ENCODE data around the gene ALKBH2.

Gene ALKBH2

GRCh38 chr12:109064143-109064542, 29.1 kb downstream of the ALKBH2 start:
- Histone ChIP-seq H3K27me3 (ENCODE audit: insufficient read depth, poor library complexity, severe bottlenecking) (no peaks in the 10 kb centered on the region), H3K27ac (replicated peaks) (no peak overlapping the region), H3K4me3 (replicated peaks; ENCODE audit: insufficient read depth, low read length) (no peak overlapping the region)
- no peak for DNase-seq (ENCODE audit: low read depth in 1 of 2, low spot score in 1 of 2)
- TF ChIP-seq SPI1 (IDR thresholded peaks at IDR 0.05; ENCODE audit: borderline replicate concordance, low read depth) (no peak), GABPA (IDR thresholded peaks at IDR 0.05; ENCODE audit: low read depth) (no peak), REST (IDR thresholded peaks at IDR 0.05; ENCODE audit: insufficient replicate concordance, low read depth) (no peak), CTCF (IDR thresholded peaks at IDR 0.05; ENCODE audit: insufficient read depth, low read length) (no peak), POLR2AphosphoS5 (IDR thresholded peaks at IDR 0.05; ENCODE audit: low read depth) (no peak)

GRCh38 chr12:109058773-109059172, 34.5 kb downstream of the ALKBH2 start:
- H3K4me3 ChIP-seq (replicated peaks; ENCODE audit: insufficient read depth, low read length), result no peak overlapping the region
- TF ChIP-seq CTCF (IDR thresholded peaks at IDR 0.05; ENCODE audit: insufficient read depth, low read length) (no peak), POLR2AphosphoS5 (IDR thresholded peaks at IDR 0.05; ENCODE audit: low read depth) (no peak), REST (IDR thresholded peaks at IDR 0.05; ENCODE audit: insufficient replicate concordance, low read depth) (no peak), GABPA (IDR thresholded peaks at IDR 0.05; ENCODE audit: low read depth) (no peak), SPI1 (IDR thresholded peaks at IDR 0.05; ENCODE audit: borderline replicate concordance, low read depth) (no peak)
- no peak for DNase-seq (ENCODE audit: low read depth in 1 of 2, low spot score in 1 of 2)
- H3K27ac ChIP-seq (replicated peaks), result no peak overlapping the region
- no peaks in the 10 kb centered on the region for H3K27me3 ChIP-seq (ENCODE audit: insufficient read depth, poor library complexity, severe bottlenecking)

- H3K27ac ChIP-seq (replicated peaks), result no peak overlapping the region
- H3K4me3 ChIP-seq (replicated peaks; ENCODE audit: insufficient read depth, low read length), result no peak overlapping the region
- TF ChIP-seq SPI1 (IDR thresholded peaks at IDR 0.05; ENCODE audit: borderline replicate concordance, low read depth) (no peak), POLR2AphosphoS5 (IDR thresholded peaks at IDR 0.05; ENCODE audit: low read depth) (no peak), REST (IDR thresholded peaks at IDR 0.05; ENCODE audit: insufficient replicate concordance, low read depth) (no peak), GABPA (IDR thresholded peaks at IDR 0.05; ENCODE audit: low read depth) (no peak), CTCF (IDR thresholded peaks at IDR 0.05; ENCODE audit: insufficient read depth, low read length) (no peak)
- DNase-seq (ENCODE audit: low read depth in 1 of 2, low spot score in 1 of 2), result no peak
- H3K27me3 ChIP-seq (ENCODE audit: insufficient read depth, poor library complexity, severe bottlenecking), result no peaks in the 10 kb centered on the region
Observed at GRCh38 chr12:109057376-109057775, 35.9 kb downstream of the ALKBH2 start.

Measured in HL-60 (cell line).